Upper lobe of left lung (tissue), 4 donors: ENCODE measurements around the gene GCGR.

Experiments
- POLR2A ChIP-seq, 4 donors: fragments of 450-650 bp; IDR thresholded peaks; one replicate each; pipeline ENCODE4 v1.5.1; 2016 to 2017; ENCODE audit warnings: antibody characterized with exemption in 4 of 4, mild to moderate bottlenecking in 2 of 4
- TF ChIP-seq, protein P1 (sequence below), 6 experiments: fragments of 450-650 bp in 4 of 6; fragments of 200-600 bp in 2 of 6; sonication (generic) in 2 of 6; IDR thresholded peaks; one replicate each; pipeline ENCODE4 v1.5.1; 2016 to 2019; ENCODE audit warnings: antibody characterized with exemption in 6 of 6

DNA sequence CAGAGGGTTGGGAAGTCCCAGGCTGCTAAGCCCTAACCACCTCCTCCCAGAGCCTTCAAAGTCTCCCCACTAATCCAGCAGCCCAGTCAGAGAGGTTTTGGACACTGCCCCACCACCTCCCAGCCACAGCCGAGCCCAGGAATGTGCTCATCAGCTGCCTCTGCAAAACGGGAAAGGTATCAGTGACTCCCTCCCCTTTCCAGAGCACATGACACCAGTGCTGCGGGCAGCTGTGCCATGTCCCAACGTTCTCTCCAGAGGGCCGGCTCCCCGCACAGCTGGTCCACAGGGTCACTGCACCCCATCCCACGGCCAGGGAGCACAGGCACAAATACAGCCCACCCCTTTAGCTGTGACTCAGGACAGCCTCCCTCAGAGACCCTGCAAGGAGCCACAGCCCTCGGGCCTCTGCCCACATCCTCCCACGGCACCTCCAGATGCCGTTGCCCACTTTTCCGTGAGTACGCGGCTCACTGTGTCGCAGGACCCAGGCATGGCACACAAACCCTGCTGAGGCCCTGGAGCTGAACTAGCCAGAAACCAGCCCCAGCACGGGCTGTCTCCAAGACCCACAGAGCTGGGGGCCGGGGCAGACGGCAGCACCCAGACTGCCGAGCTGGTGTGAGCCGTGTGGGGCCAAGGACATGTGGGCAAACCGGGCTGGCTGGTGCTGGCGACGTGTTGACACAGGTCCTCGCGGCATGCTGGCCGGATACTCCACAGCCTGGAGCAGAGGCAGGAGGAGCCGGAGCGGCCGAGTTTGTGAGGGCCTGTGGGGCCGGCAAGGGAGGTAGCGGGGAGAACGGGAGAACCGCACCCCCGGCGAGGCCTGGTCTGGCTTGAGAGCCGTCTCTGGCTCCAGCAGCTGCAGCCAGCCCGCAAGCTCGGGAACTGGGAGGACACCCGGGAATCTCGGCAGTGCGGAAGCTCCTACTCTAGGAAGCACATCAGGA is 37.2 kb downstream of the GCGR start:
- TF ChIP-seq, protein P1, sequence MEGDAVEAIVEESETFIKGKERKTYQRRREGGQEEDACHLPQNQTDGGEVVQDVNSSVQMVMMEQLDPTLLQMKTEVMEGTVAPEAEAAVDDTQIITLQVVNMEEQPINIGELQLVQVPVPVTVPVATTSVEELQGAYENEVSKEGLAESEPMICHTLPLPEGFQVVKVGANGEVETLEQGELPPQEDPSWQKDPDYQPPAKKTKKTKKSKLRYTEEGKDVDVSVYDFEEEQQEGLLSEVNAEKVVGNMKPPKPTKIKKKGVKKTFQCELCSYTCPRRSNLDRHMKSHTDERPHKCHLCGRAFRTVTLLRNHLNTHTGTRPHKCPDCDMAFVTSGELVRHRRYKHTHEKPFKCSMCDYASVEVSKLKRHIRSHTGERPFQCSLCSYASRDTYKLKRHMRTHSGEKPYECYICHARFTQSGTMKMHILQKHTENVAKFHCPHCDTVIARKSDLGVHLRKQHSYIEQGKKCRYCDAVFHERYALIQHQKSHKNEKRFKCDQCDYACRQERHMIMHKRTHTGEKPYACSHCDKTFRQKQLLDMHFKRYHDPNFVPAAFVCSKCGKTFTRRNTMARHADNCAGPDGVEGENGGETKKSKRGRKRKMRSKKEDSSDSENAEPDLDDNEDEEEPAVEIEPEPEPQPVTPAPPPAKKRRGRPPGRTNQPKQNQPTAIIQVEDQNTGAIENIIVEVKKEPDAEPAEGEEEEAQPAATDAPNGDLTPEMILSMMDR (IDR thresholded peaks at IDR 0.05), result no peak
- TF ChIP-seq POLR2A (IDR thresholded peaks at IDR 0.05), result no peak
